Measurements from ENCODE around the gene TCF7.
A peak's percentile ranks its signal among the peaks of the same experiment; 100 is the strongest.

TCF7 gene

GRCh38 chr5:134091626-134092121 is 22.8 kb upstream of the TCF7 start:
- no peak for DNase-seq

DNA sequence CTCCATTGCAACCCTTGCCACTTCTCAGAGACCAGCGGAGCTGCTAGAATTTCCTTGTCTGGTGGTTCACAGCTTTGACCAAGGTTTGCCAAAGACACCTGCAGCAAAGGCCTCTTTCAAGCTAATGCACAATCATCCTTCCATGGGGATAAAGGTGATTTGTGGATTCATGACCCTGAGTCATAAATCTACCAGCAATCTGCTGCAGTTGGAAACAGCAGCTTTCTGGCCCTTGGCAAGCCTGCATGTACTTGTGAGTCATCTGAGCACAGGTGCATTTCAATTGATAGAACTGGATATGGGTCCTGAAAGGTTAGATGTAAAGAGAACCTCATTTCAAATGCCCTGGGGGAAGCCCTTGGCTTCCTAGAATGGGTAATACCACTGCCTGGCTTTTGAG is 21.6 kb upstream of the TCF7 start:
- no peak for DNase-seq

DNA sequence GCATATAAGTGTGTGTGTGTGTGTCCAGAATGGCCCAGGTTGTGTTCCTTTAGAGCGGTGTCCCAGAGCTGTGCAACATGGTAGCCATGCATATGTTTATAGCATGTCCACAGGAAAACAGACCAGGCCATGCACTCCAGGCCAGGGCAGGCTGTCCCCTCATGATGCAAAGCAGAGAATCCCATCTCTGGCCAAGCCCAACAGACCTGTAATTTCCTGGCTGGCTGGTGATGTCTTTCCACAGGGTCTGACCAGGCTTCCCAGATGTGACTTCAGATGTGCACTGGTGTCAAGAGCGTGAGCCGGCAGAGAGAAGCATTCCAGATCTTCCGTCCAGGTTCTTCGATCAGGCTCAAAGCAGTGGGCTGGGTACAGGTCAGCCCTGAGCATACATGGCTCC is 21.1 kb upstream of the TCF7 start:
- no peak for DNase-seq

DNA sequence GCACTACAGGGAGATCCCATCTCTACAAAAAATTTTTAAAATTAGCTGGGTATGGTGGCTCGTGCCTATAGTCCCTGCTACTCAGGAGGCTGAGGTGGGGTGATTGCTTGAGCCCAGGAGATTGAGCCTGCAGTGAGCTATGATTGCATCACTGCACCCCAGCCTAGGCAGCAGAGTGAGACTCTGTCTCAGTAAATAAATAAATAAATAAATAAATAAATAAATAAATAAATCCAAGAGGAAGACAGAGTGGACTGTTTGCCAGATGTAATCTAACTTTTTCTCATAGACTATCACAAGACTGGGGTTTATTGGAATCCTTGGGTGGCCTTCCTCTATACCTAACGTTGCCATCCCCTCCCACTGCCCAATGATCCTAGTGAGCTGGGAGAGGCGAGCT is 19.2 kb upstream of the TCF7 start:
- no peak for DNase-seq

DNA sequence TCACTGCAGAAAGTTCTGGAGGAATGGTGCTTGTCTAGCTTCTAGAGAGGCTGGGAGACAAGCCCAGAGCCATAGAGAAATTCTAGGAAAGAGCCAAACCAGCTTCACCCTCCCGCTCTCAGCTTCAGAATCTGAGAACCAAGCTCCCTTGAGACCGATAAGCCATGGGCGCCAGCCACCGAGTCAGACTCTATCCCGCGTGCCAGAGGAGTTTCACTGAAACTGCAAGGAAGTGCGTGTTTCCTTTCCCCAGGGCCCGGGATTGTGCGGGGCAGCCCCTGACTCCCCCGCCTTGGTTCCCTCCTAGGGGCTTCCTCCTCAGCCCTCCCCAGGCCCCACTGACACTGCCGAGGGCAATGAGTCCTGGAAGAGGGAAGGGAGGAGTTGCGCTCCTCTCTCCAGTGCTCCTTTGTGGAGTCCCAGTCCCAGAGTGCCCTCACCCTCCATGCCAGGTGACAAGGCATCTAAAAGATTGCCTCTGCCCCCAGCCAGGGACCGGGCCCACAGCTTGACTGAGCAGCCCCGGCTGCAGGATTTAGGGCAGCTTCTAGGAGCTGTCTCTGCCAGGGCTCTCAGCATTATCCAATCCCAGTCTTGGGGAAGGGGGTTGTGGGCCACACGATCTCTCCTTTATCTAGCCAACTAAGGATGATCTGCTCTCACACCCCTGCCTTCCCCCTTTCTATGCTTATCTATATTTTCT is 18.4 kb upstream of the TCF7 start:
- DNase-seq: no peak

- DNase-seq: no peak
These were observed 17.2 kb upstream of the TCF7 start for GRCh38 chr5:134097211-134097749.

- DNase-seq: no peak
These were observed 15.8 kb upstream of the TCF7 start for GRCh38 chr5:134098690-134099089.

DNA sequence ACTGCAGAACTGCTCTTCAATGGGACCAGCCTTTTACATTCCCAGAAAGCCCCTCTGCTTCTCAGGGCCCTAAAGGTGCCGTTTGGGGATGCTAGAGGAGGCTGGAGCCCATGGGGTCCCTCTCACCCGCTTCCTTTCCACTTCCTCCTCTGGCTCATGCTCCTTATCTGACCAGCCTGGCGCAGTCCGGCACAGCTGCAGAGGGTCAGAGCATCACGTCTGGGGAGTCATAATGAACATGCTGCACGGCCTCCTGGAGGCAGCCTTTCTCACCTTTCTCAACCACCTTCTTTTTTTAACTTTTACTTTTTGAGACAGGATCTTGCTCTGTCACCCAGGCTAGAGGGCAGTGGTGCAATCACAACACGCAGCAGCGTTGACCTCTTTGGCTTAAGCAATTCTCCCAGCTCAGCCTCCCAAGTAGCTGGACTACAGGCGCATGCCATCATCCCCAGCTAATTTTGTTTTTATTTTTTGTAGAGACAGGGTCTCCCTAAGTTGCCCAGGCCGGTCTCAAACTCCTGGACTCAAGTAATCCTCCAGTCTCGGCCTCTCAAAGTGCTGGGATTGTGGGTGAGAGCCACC is 15.1 kb upstream of the TCF7 start:
- no peak for DNase-seq

DNA sequence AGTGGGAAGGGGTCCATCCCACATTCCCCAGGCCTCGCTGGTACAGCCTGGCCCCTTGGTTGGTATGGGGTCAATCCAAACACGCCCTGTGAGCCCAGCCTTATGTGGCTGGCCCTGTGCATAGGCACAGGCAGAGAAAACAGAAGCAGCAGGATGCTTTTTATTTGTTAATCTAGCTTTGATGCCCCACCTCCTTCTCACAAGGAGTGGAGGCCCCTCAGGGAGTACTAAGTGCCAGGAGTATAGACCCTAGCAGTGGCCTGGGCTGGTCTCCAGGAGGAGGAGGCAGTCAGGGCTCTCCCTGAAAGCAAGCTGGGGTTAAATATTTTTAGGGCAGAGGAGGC is 14.6 kb upstream of the TCF7 start:
- DNase-seq: no peak

GRCh38 chr5:134100283-134101091 is 14.0 kb upstream of the TCF7 start:
- DNase-seq: peak; percentile 78

- DNase-seq: peak; percentile 82
These were observed 12.6 kb upstream of the TCF7 start for GRCh38 chr5:134101686-134102439.

DNA sequence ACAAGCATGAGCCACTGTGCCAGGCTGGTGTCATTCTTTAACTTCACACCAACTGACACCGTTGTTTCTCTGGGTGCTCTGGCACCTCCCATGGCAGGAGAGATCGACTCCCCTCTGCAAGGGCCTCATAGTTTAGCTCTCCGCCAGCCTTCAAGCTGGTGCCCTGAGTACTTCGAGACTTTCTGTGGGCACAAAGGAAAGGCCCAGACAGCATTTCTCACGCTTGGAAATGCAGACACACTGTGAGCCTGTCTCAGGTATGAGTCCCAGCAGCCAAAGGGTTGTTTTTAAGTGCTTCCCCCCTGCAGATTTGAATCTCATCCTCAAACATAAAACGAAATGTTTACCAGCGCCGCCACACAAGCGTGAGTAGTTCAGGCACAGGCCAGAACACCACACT is 11.1 kb upstream of the TCF7 start:
- DNase-seq: no peak

- no peak for DNase-seq
These were observed 10.4 kb upstream of the TCF7 start for GRCh38 chr5:134103998-134104654.

GRCh38 chr5:134106991-134107701 is 7.3 kb upstream of the TCF7 start:
- DNase-seq: no peak

- no peak for DNase-seq
These were observed 6.7 kb upstream of the TCF7 start for GRCh38 chr5:134107779-134108178.

DNA sequence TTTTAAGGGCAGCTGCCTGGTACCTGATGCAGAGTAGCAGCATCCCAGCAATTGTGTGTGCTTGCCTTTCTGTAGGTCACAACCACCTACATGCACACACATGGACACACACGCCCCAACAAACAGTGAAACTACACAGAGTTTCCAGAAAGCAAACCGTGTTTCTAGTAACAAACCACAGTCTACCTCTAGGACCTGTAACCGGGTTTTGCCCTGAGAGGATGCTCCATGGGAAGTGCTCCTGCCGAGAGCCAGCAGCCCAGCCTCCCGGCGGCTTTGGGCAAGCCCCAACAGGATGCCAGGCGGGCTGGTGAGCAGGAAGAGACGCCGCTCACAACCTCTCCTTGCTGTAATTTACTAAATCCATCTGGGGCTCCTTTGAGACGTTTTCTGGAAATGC is 4.1 kb upstream of the TCF7 start:
- DNase-seq: no peak

DNA sequence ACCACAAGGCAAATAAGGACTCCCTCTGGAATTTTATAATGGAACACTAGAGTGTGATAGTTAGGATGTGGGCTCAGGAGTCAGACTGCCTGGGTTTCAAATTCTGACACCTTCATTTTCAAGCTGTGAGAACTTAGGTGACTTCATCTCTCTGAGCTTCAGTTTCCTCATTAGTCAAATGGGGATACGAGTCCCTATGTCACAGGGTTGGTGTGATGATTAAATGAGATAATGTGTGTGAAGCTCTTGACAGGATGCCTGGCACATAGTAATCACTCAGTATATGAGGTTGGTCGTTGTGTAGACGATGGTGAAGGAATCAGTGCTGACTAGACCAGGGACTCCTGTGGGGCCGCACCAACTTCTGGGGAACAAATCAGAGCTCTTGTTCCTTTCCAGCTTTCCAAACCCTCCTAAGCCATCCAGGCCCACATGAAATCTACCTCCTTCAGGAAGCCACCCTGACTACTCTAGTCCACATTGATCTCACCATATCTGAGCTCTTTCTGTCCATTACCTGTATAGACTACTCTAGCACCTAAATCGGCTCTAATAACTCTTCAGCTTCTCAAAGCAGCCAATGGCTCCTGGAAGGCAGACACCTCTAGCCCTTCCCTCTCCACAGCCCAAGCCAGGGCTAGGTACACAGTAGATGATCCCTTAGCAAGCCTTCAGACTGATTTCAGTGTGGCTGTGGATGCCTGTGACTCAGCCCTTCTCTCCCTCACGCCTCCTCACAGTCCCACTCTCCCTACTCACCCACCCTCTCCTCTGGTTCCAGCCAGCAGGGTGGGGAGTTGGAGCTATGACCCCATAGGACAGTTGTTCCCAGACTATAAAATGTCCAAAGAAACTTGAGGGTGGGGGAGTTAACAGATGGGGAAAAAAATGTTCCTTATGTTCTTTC is 2.5 kb upstream of the TCF7 start:
- no peak for DNase-seq

GRCh38 chr5:134112726-134113362 is 1.6 kb upstream of the TCF7 start:
- DNase-seq: no peak

GRCh38 chr5:134113363-134113889 is 1.1 kb upstream of the TCF7 start:
- no peak for DNase-seq

Measured in activated CD8-positive, alpha-beta memory T cell treated with anti-CD3 and anti-CD28 coated beads, Interleukin-2, amount 50 U/mL, for 4 hours (primary cell).